Ascending aorta (tissue), 2 donors: ENCODE measurements around the gene IQSEC2. TPM values are rescaled to one million over a fixed set of nuclear protein-coding genes. Genes with fewer than 3 reads are reported as not detected.

ENCODE experiments used
- DNase-seq, 2 donors: peaks; one replicate each; pipeline ENCODE4 v3.0.0-alpha.2; 2019; ENCODE audit warnings: low spot score in 2 of 2
- H3K27ac ChIP-seq, 2 donors: fragments of 200-600 bp; sonication (generic); one replicate each; pipeline ENCODE4 v1.5.1; 2016 to 2017; ENCODE audit warnings: mild to moderate bottlenecking in 1 of 2
- H3K27me3 ChIP-seq: fragments of 200-600 bp; sonication (generic); one replicate; pipeline ENCODE4 v1.5.1; 2017
- H3K36me3 ChIP-seq, 2 donors: fragments of 200-600 bp; sonication (generic); one replicate each; pipeline ENCODE4 v1.5.1; 2016
- H3K4me1 ChIP-seq, 2 donors: fragments of 200-600 bp; sonication (generic); one replicate each; pipeline ENCODE4 v1.5.1; 2016 to 2017; ENCODE audit warnings: mild to moderate bottlenecking in 1 of 2
- H3K4me3 ChIP-seq, 2 donors: fragments of 200-600 bp; sonication (generic); one replicate each; pipeline ENCODE4 v1.5.1; 2016 to 2017; ENCODE audit warnings: mild to moderate bottlenecking in 1 of 2
- H3K9me3 ChIP-seq, 2 donors: fragments of 200-600 bp; sonication (generic); one replicate each; pipeline ENCODE4 v1.5.1; 2016
- intact Hi-C: fragments of 100-400 bp; cut with DNase I; formaldehyde crosslinking; loops from one replicate; pipeline ENCODE4 v1.15.1; 2023
- total RNA-seq: library from RNA; depleted of rRNA; stranded (reverse); fragments of >200 nt; gene quantifications from one replicate; pipeline ENCODE4 v1.1.0, GENCODE V29; 2016
- TF ChIP-seq, protein P1 (sequence below), 3 experiments: fragments of 200-600 bp in 2 of 3; fragments of 450-650 bp in 1 of 3; sonication (generic) in 2 of 3; IDR thresholded peaks; one replicate each; pipeline ENCODE4 v1.5.1; 2016 to 2019; ENCODE audit warnings: antibody characterized with exemption in 3 of 3, mild to moderate bottlenecking in 1 of 3, moderate library complexity in 1 of 3

Gene IQSEC2
- total RNA-seq, 1 donor from 2014 or later, result 43.3 TPM

DNA sequence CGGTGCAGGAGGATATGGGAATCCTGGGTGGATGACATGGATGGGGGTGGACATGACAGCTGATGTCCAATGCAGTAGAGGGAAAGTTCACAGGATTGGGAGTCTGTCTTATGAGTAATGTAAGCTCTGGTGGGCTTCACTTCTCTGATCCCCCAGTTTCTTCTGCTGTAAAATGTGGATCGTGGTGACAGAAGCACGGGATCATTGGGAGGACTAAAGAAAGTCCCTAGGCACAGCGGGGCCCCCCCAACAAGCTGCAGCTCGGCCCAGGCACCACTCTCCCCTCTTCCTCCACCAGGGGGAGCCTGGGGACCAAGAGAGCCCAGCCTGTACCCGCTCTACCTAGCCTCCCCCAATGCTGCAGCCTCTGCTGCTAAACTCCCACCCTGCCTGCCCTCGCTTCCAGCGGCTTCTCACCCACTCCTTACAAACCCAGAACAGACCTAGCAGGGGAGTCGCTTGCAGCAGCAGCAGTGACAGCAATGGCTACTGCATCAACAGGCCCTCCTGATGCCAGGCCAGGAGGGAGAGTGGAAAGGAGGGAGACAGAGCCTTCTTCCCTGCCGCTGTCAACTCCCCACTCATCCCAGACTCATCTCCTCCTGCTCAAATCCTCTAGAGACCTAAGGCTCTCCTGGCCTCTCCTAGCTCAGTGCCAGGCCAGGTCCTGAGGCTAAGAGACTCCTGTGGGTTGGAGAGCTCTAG, 36.1 kb upstream of the IQSEC2 start:
- H3K4me1 ChIP-seq, result peaks cover 0 to 7% of the 10 kb centered on the region in 2 donors
- intact Hi-C loops, result loop anchor here (2.0 kb wide), 1 partner anchor 13 kb away; no protein-coding TSS in a partner anchor
- H3K9me3 ChIP-seq, result no peaks in the 10 kb centered on the region
- peaks cover 7% of the 10 kb centered on the region for H3K27me3 ChIP-seq
- H3K4me3 ChIP-seq, result no peak overlapping the region
- DNase-seq, result peak in 1 of 2 donors; percentile 80
- no peaks in the 10 kb centered on the region for H3K36me3 ChIP-seq
- TF ChIP-seq, protein P1, sequence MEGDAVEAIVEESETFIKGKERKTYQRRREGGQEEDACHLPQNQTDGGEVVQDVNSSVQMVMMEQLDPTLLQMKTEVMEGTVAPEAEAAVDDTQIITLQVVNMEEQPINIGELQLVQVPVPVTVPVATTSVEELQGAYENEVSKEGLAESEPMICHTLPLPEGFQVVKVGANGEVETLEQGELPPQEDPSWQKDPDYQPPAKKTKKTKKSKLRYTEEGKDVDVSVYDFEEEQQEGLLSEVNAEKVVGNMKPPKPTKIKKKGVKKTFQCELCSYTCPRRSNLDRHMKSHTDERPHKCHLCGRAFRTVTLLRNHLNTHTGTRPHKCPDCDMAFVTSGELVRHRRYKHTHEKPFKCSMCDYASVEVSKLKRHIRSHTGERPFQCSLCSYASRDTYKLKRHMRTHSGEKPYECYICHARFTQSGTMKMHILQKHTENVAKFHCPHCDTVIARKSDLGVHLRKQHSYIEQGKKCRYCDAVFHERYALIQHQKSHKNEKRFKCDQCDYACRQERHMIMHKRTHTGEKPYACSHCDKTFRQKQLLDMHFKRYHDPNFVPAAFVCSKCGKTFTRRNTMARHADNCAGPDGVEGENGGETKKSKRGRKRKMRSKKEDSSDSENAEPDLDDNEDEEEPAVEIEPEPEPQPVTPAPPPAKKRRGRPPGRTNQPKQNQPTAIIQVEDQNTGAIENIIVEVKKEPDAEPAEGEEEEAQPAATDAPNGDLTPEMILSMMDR (IDR thresholded peaks at IDR 0.05), result peak; percentile 64 to 87 (median 69)
- H3K27ac ChIP-seq, result no peak overlapping the region

DNA sequence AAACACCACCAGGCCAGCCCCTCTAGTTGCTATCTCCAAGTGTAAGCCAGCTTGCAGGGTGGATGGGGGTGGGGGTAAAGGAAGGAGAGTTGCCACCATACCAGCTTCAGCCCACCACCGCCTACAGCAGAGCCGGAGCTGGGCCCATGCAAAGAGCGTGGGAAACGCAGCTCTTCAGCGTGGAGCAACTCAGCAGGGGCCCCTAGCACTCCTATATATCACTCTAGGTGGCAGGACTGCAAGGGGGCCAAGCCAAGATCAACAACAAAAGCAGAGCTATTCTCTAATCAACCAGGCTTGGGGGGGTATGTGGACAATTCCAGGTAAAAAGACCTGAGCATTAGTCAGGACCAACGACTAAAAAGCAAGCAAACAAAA, 35.5 kb upstream of the IQSEC2 start:
- peaks cover 7% of the 10 kb centered on the region for H3K27me3 ChIP-seq
- DNase-seq, result no peak
- H3K4me3 ChIP-seq, result no peak overlapping the region
- H3K36me3 ChIP-seq, result no peaks in the 10 kb centered on the region
- peaks cover 0 to 7% of the 10 kb centered on the region in 2 donors for H3K4me1 ChIP-seq
- H3K9me3 ChIP-seq, result no peaks in the 10 kb centered on the region
- intact Hi-C loops, result loop anchor here (2.0 kb wide), 1 partner anchor 14 kb away; no protein-coding TSS in a partner anchor
- TF ChIP-seq, protein P1 (IDR thresholded peaks at IDR 0.05), result no peak
- H3K27ac ChIP-seq, result no peak overlapping the region

DNA sequence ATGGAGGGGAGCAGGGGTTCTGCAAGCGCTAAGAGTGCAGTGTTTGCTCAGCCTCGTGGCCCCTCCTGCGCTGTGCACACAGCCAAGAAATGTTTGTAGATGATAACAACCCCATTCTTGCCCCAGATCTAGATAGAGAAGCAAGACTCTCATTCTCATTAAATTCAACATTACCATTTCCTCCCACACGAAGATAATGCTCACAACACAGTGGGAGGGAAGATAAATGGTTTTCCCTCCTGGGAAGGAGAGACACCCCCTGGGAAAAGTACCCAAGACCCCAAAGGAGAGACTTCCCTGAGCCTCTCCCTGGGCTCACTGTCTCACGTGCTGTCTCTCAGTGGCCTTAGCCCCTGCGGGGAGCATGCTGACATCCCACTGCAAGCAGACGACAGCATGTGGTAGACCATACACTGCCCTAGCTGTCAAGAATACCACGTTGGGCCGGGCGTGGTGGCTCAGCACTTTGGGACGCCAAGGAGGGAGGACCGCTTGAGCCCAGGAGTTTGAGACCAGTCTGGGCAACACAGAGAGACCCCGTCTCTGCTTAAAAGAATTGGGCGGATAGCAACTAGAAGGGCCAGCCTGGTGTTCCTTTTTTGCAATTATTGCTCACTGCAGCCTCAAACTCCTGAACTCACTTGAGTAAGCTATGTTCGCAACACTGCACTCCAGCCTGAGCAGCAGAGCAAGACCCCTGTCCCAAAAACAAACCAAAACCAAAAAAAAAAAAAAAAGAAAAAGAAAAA, 34.9 kb upstream of the IQSEC2 start:
- Histone ChIP-seq H3K36me3 (no peaks in the 10 kb centered on the region), H3K4me3 (no peak overlapping the region), H3K27ac (no peak overlapping the region), H3K27me3 (peaks cover 7% of the 10 kb centered on the region), H3K9me3 (no peaks in the 10 kb centered on the region), H3K4me1 (peaks cover 0 to 7% of the 10 kb centered on the region in 2 donors)
- TF ChIP-seq, protein P1 (IDR thresholded peaks at IDR 0.05), result no peak
- no peak for DNase-seq
- intact Hi-C loops, result loop anchor here (2.0 kb wide), 1 partner anchor 15 kb away; no protein-coding TSS in a partner anchor

- DNase-seq, result no peak
- H3K4me1 ChIP-seq, result no peaks in the 10 kb centered on the region
- TF ChIP-seq, protein P1 (IDR thresholded peaks at IDR 0.05), result no peak
- no peaks in the 10 kb centered on the region for H3K9me3 ChIP-seq
- no peaks in the 10 kb centered on the region for H3K27me3 ChIP-seq
- intact Hi-C loops, result loop anchor here (2.0 kb wide), 1 partner anchor 123 kb away; no protein-coding TSS in a partner anchor
- H3K27ac ChIP-seq, result no peak overlapping the region
- H3K4me3 ChIP-seq, result no peak overlapping the region
- no peaks in the 10 kb centered on the region for H3K36me3 ChIP-seq
These were observed 32.3 kb upstream of the IQSEC2 start for GRCh38 chrX:53313728-53314105.

DNA sequence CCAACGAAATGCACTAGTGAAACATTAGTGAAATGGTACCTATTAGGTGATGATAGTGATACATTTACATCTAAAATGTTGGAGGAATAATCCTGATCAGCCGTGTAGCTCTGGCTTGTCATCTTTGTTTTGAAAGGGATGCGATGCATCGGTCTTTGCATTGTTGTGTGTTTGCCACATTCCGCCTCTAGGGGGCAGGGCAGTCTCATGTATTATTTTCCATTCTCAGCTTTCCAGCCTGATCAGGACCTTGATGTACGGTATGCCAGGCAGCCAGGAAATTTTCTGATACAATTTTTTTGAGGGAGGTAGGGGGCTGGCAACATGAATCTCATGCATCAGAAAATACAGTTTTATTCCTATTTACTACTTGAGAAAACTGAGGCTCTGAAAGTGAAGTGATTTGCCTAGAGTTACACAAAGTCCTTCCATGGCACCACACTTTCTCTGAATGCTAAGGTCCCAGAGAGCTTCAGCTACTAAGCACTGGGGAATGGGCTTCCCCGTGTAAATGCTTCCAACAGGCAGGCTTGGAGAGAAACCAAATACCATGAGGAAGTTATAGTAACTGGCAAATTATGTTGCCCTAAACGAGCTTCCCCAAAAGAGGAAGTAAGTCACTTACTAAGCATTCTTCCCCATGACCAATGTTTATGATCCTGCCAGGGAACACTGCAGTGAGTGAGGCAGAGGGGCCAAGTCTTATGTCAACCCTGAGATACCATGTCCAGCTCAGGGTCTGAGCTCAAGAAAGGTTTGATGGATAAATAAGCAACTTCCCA, 31.8 kb upstream of the IQSEC2 start:
- no peaks in the 10 kb centered on the region for H3K4me1 ChIP-seq
- no peaks in the 10 kb centered on the region for H3K36me3 ChIP-seq
- no peaks in the 10 kb centered on the region for H3K27me3 ChIP-seq
- intact Hi-C loops, result loop anchor here (2.0 kb wide), 1 partner anchor 124 kb away; no protein-coding TSS in a partner anchor
- no peak overlapping the region for H3K4me3 ChIP-seq
- TF ChIP-seq, protein P1 (IDR thresholded peaks at IDR 0.05), result peak; percentile 56 to 79 (median 68)
- peak in 1 of 2 donors; percentile 74 for DNase-seq
- H3K27ac ChIP-seq, result no peak overlapping the region
- no peaks in the 10 kb centered on the region for H3K9me3 ChIP-seq
